Trophoblast cell (in vitro differentiated cells and primary cell): Measurements from ENCODE around the gene PCDHB3.
"Not testable (repeated sequence)": the region's sequence is repeated elsewhere in the genome, so short reads cannot be mapped to it uniquely, and the experiment has no call there.

Experiments used
- DNase-seq, 2 donors: peaks; one replicate each; pipeline ENCODE4 v3.0.0-alpha.2; 2016
- H2AFZ ChIP-seq: 2 replicates; pipeline ENCODE4 v1.6.1; 2013; ENCODE audit warnings: low read length, moderate library complexity, mild to moderate bottlenecking; ENCODE audit not compliant: insufficient read depth, poor library complexity
- H2AK5ac ChIP-seq: 2 replicates; pipeline ENCODE4 v1.6.1; 2013; ENCODE audit warnings: mild to moderate bottlenecking, low read length
- H2BK120ac ChIP-seq: 2 replicates; pipeline ENCODE4 v1.6.1; 2013; ENCODE audit warnings: low read length, mild to moderate bottlenecking, moderate library complexity; ENCODE audit not compliant: insufficient read depth, poor library complexity
- H2BK12ac ChIP-seq: 2 replicates; pipeline ENCODE4 v1.6.1; 2013; ENCODE audit warnings: mild to moderate bottlenecking, low read length, moderate library complexity
- H2BK5ac ChIP-seq: 2 replicates; pipeline ENCODE4 v1.6.1; 2013; ENCODE audit warnings: low read length, low read depth, moderate library complexity, mild to moderate bottlenecking; ENCODE audit not compliant: poor library complexity
- H3K14ac ChIP-seq: 2 replicates; pipeline ENCODE4 v1.6.1; 2013; ENCODE audit warnings: mild to moderate bottlenecking, low read length
- H3K18ac ChIP-seq: 2 replicates; pipeline ENCODE4 v1.6.1; 2013; ENCODE audit warnings: mild to moderate bottlenecking, low read length
- H3K23ac ChIP-seq: 2 replicates; pipeline ENCODE4 v1.6.1; 2013; ENCODE audit warnings: low read length
- H3K27ac ChIP-seq: 2 replicates; pipeline ENCODE4 v1.5.1; 2013; ENCODE audit warnings: low read depth, mild to moderate bottlenecking, inconsistent platforms, low read length, moderate library complexity
- H3K27me3 ChIP-seq: 2 replicates; pipeline ENCODE4 v1.6.1; 2013; ENCODE audit warnings: inconsistent platforms, mild to moderate bottlenecking, low read length, moderate library complexity; ENCODE audit not compliant: insufficient read depth
- H3K36me3 ChIP-seq, 2 experiments: 1 replicate in 1 of 2; 2 replicates in 1 of 2; pipeline ENCODE4 v1.6.1; 2013; ENCODE audit warnings: low read length in 2 of 2, mild to moderate bottlenecking in 2 of 2, moderate library complexity in 1 of 2; ENCODE audit not compliant: insufficient read depth in 2 of 2, control insufficient read depth in 1 of 2
- H3K4ac ChIP-seq: 2 replicates; pipeline ENCODE4 v1.6.1; 2013; ENCODE audit warnings: low read depth, mild to moderate bottlenecking, low read length, moderate library complexity
- H3K4me1 ChIP-seq, 2 experiments: 1 replicate in 1 of 2; 2 replicates in 1 of 2; pipeline ENCODE4 v1.6.1; 2013; ENCODE audit warnings: low read length in 2 of 2, mild to moderate bottlenecking in 2 of 2, moderate library complexity in 1 of 2; ENCODE audit not compliant: insufficient read depth in 2 of 2, control insufficient read depth in 1 of 2
- H3K4me2 ChIP-seq: 2 replicates; pipeline ENCODE4 v1.6.1; 2013; ENCODE audit warnings: inconsistent platforms, mild to moderate bottlenecking, low read length, moderate library complexity
- H3K4me3 ChIP-seq: 2 replicates; pipeline ENCODE4 v1.5.1; 2013; ENCODE audit warnings: mild to moderate bottlenecking, low read depth, low read length, inconsistent platforms
- H3K79me1 ChIP-seq: one replicate; pipeline ENCODE4 v1.6.1; 2013; ENCODE audit warnings: low read length
- H3K79me2 ChIP-seq: 2 replicates; pipeline ENCODE4 v1.6.1; 2013; ENCODE audit warnings: low read length, mild to moderate bottlenecking; ENCODE audit not compliant: control insufficient read depth, insufficient read depth, poor library complexity
- H3K9ac ChIP-seq: 2 replicates; pipeline ENCODE4 v1.6.1; 2013; ENCODE audit warnings: mild to moderate bottlenecking, low read length
- H3K9me3 ChIP-seq: 2 replicates; pipeline ENCODE4 v1.6.1; 2013; ENCODE audit warnings: low read depth, mild to moderate bottlenecking, control low read depth, inconsistent platforms, low read length; ENCODE audit not compliant: insufficient read depth
- H4K12ac ChIP-seq: 2 replicates; pipeline ENCODE4 v1.6.1; 2013; ENCODE audit warnings: low read depth, mild to moderate bottlenecking, low read length, moderate library complexity
- H4K8ac ChIP-seq: 2 replicates; pipeline ENCODE4 v1.6.1; 2013; ENCODE audit warnings: low read depth, mild to moderate bottlenecking, low read length, moderate library complexity
- H4K91ac ChIP-seq: one replicate; pipeline ENCODE4 v1.6.1; 2013; ENCODE audit warnings: low read depth, mild to moderate bottlenecking, low read length, moderate library complexity
- WGBS: extraction: QIAGEN DNeasy Blood & Tissue Kit; methylation state at CpG from one replicate; pipeline ENCODE4 v1.1.7; 2013; ENCODE audit warnings: missing lambda C conversion rate; ENCODE audit not compliant: insufficient read length, insufficient coverage; ENCODE audit errors: extremely low coverage; 5-methylcytosine and 5-hydroxymethylcytosine counted together

The PCDHB3 gene

GRCh38 chr5:141121985-141122384 is 21.7 kb downstream of the PCDHB3 start:
- WGBS: no CpG with 5 or more reads among the region's 12 CpGs
- H3K4me1 ChIP-seq: no peaks in the 10 kb centered on the region
- no peak overlapping the region for H2BK120ac ChIP-seq
- no peaks in the 10 kb centered on the region for H3K79me2 ChIP-seq
- no peak overlapping the region for H3K18ac ChIP-seq
- no peak overlapping the region for H3K23ac ChIP-seq
- H2AFZ ChIP-seq: no peak overlapping the region
- H4K91ac ChIP-seq: no peak overlapping the region
- H3K4me2 ChIP-seq: no peak overlapping the region
- no peak overlapping the region for H4K8ac ChIP-seq
- no peak overlapping the region for H3K9ac ChIP-seq
- H3K27ac ChIP-seq: no peak overlapping the region
- H3K36me3 ChIP-seq: peaks cover 0 to 3% of the 10 kb centered on the region in 2 experiments
- no peak overlapping the region for H2BK5ac ChIP-seq
- no peaks in the 10 kb centered on the region for H3K79me1 ChIP-seq
- no peak for DNase-seq
- H3K27me3 ChIP-seq: no peaks in the 10 kb centered on the region
- no peak overlapping the region for H3K4me3 ChIP-seq
- H3K4ac ChIP-seq: no peak overlapping the region
- H4K12ac ChIP-seq: no peak overlapping the region
- H3K9me3 ChIP-seq: peaks cover 3% of the 10 kb centered on the region
- no peak overlapping the region for H3K14ac ChIP-seq
- H2AK5ac ChIP-seq: no peak overlapping the region
- H2BK12ac ChIP-seq: no peak overlapping the region

- not testable (repeated sequence) for H3K9me3 ChIP-seq, H4K8ac ChIP-seq, H3K14ac ChIP-seq, H3K27me3 ChIP-seq, H4K91ac ChIP-seq, H2AK5ac ChIP-seq, H3K9ac ChIP-seq, H4K12ac ChIP-seq, H2BK12ac ChIP-seq, DNase-seq, H3K27ac ChIP-seq, H3K18ac ChIP-seq, H3K79me2 ChIP-seq, H2BK120ac ChIP-seq, H3K4me1 ChIP-seq, H3K36me3 ChIP-seq, H3K4me3 ChIP-seq, H2BK5ac ChIP-seq, H2AFZ ChIP-seq, H3K79me1 ChIP-seq, H3K23ac ChIP-seq, H3K4ac ChIP-seq, H3K4me2 ChIP-seq
- WGBS: no CpG with 5 or more reads among the region's 73 CpGs
Measured at GRCh38 chr5:141123396-141124135, 23.3 kb downstream of the PCDHB3 start.

GRCh38 chr5:141127305-141127704 is 27.0 kb downstream of the PCDHB3 start:
- no peak overlapping the region for H2AFZ ChIP-seq
- H4K8ac ChIP-seq: no peak overlapping the region
- whole genome bisulfite sequencing: no CpG with 5 or more reads among the region's 1 CpG
- peaks cover 0 to 1% of the 10 kb centered on the region in 2 experiments for H3K36me3 ChIP-seq
- H3K14ac ChIP-seq: no peak overlapping the region
- no peaks in the 10 kb centered on the region for H3K79me1 ChIP-seq
- no peak overlapping the region for H4K91ac ChIP-seq
- peaks cover 2% of the 10 kb centered on the region for H3K9me3 ChIP-seq
- no peak overlapping the region for H2BK5ac ChIP-seq
- DNase-seq: no peak
- no peaks in the 10 kb centered on the region for H3K4me1 ChIP-seq
- H3K27me3 ChIP-seq: no peaks in the 10 kb centered on the region
- H3K79me2 ChIP-seq: no peaks in the 10 kb centered on the region
- no peak overlapping the region for H4K12ac ChIP-seq
- no peak overlapping the region for H3K4me3 ChIP-seq
- no peak overlapping the region for H3K4ac ChIP-seq
- H3K23ac ChIP-seq: no peak overlapping the region
- no peak overlapping the region for H2AK5ac ChIP-seq
- no peak overlapping the region for H3K9ac ChIP-seq
- H2BK12ac ChIP-seq: no peak overlapping the region
- no peak overlapping the region for H3K27ac ChIP-seq
- no peak overlapping the region for H3K4me2 ChIP-seq
- no peak overlapping the region for H2BK120ac ChIP-seq
- no peak overlapping the region for H3K18ac ChIP-seq

GRCh38 chr5:141135030-141135717 is 34.9 kb downstream of the PCDHB3 start, which contains the start of gene PCDHB5:
TSS of gene PCDHB5 (plus strand) at chr5:141135206. CDS start at chr5:141135435, 229 bp downstream.
- WGBS: no CpG with 5 or more reads among the region's 22 CpGs
- no peak within 1 kb of the TSS for H4K12ac ChIP-seq

More at GRCh38 chr5:141135030-141135717, 34.9 kb downstream of the PCDHB3 start, which contains the start of gene PCDHB5:
- Histone ChIP-seq H2BK120ac (no peak within 1 kb of the TSS), H3K9ac (peak within 1 kb of the TSS; percentile 82), H2AK5ac (no peak within 1 kb of the TSS), H2AFZ (no peak within 1 kb of the TSS), H3K9me3 (no peaks in the 10 kb centered on the region), H4K91ac (no peak within 1 kb of the TSS), H2BK5ac (no peak within 1 kb of the TSS), H3K27me3 (no peaks in the 10 kb centered on the region), H3K4ac (no peak within 1 kb of the TSS), H3K4me2 (peak within 1 kb of the TSS; percentile 40), H3K18ac (no peak within 1 kb of the TSS), H3K36me3 (peaks cover 0 to 1% of the 10 kb centered on the region in 2 experiments), H3K4me1 (no peaks in the 10 kb centered on the region), H2BK12ac (no peak within 1 kb of the TSS), H4K8ac (no peak within 1 kb of the TSS), H3K79me1 (no peaks in the 10 kb centered on the region), H3K23ac (no peak within 1 kb of the TSS), H3K27ac (no peak within 1 kb of the TSS), H3K79me2 (no peaks in the 10 kb centered on the region), H3K4me3 (peak within 1 kb of the TSS; percentile 56), H3K14ac (no peak within 1 kb of the TSS)
- DNase-seq: no peak
